K562 (cell line): ENCODE data around the gene TARBP2. TPM values are rescaled to one million over a fixed set of nuclear protein-coding genes. Genes with fewer than 3 reads are reported as not detected.

Source experiments
- CTBP1 ChIP-seq: fragments of 450-650 bp; IDR thresholded peaks from 2 replicates; pipeline ENCODE4 v1.6.1; 2016; ENCODE audit warnings: borderline replicate concordance
- EP400 ChIP-seq: fragments of 450-650 bp; IDR thresholded peaks from 2 replicates; pipeline ENCODE4 v1.6.1; 2017; ENCODE audit warnings: antibody characterized with exemption, mild to moderate bottlenecking, moderate library complexity
- FOXP1 ChIP-seq: sonication (generic); formaldehyde crosslinking; IDR thresholded peaks from 2 replicates; pipeline ENCODE4 v1.8.0; 2022; ENCODE audit warnings: mild to moderate bottlenecking, missing genetic modification reagents
- GABPB1 ChIP-seq: sonication (generic); formaldehyde crosslinking; IDR thresholded peaks from 2 replicates; pipeline ENCODE4 v1.8.0; 2022; ENCODE audit warnings: mild to moderate bottlenecking, missing genetic modification reagents
- HDAC1 ChIP-seq, 2 experiments: fragments of 450-650 bp; IDR thresholded peaks; 2 replicates each; pipeline ENCODE4 v1.6.1; 2016 to 2017; ENCODE audit warnings: inconsistent platforms in 1 of 2, mild to moderate bottlenecking in 1 of 2, moderate library complexity in 1 of 2
- HDAC6 ChIP-seq: IDR thresholded peaks from 2 replicates; pipeline ENCODE4 v1.6.1; 2012; ENCODE audit warnings: low read depth, mild to moderate bottlenecking, control low read depth, inconsistent platforms, low read length, moderate library complexity
- MEIS2 ChIP-seq: fragments of 450-650 bp; IDR thresholded peaks from 2 replicates; pipeline ENCODE4 v1.6.1; 2014; ENCODE audit warnings: mild to moderate bottlenecking; ENCODE audit not compliant: partially characterized antibody
- MIER1 ChIP-seq: fragments of 450-650 bp; IDR thresholded peaks from 2 replicates; pipeline ENCODE4 v1.6.1; 2016; ENCODE audit warnings: antibody characterized with exemption, mild to moderate bottlenecking, low read depth
- NCOA2 ChIP-seq, 2 experiments: fragments of 450-650 bp; IDR thresholded peaks; 2 replicates each; pipeline ENCODE4 v1.6.1; 2018; ENCODE audit warnings: mild to moderate bottlenecking in 2 of 2, moderate library complexity in 1 of 2; ENCODE audit not compliant: partially characterized antibody in 2 of 2
- NR2C2 ChIP-seq, 2 experiments: fragments of 200-800 bp in 1 of 2; sonication (Bioruptor generic) in 1 of 2; sonication (generic) in 1 of 2; formaldehyde crosslinking in 1 of 2; IDR thresholded peaks; 2 replicates each; pipeline versions ENCODE4 v1.6.1 to v1.8.0; 2016 to 2022; ENCODE audit warnings: mild to moderate bottlenecking in 1 of 2, missing compliant biosample characterization in 1 of 2, missing genetic modification characterization in 1 of 2, missing genetic modification reagents in 1 of 2
- RBFOX2 ChIP-seq: fragments of 200-400 bp; formaldehyde crosslinking; IDR thresholded peaks from 2 replicates; pipeline ENCODE4 v1.6.1; 2017; ENCODE audit warnings: low read depth, mild to moderate bottlenecking, low read length, moderate library complexity
- RBM14 ChIP-seq: fragments of 200-400 bp; formaldehyde crosslinking; IDR thresholded peaks from 2 replicates; pipeline ENCODE4 v1.6.1; 2018; ENCODE audit warnings: low read depth, mild to moderate bottlenecking, low read length, moderate library complexity, borderline replicate concordance; ENCODE audit not compliant: insufficient read depth
- RBM22 ChIP-seq: fragments of 200-400 bp; formaldehyde crosslinking; IDR thresholded peaks from 2 replicates; pipeline ENCODE4 v1.6.1; 2018; ENCODE audit warnings: low read length, low read depth; ENCODE audit not compliant: poor library complexity, severe bottlenecking
- RFX1 ChIP-seq: fragments of 450-650 bp; IDR thresholded peaks from 2 replicates; pipeline ENCODE4 v1.6.1; 2016; ENCODE audit warnings: mild to moderate bottlenecking, moderate library complexity
- SPI1 ChIP-seq: IDR thresholded peaks from 2 replicates; pipeline ENCODE4 v1.6.1; 2011; ENCODE audit warnings: low read depth, low read length, control low read depth, borderline replicate concordance
- ZFX ChIP-seq: sonication (generic); formaldehyde crosslinking; IDR thresholded peaks from 2 replicates; pipeline ENCODE4 v1.8.0; 2022; ENCODE audit warnings: mild to moderate bottlenecking, missing genetic modification reagents, moderate library complexity
- ZNF592 ChIP-seq: fragments of 450-650 bp; IDR thresholded peaks from 2 replicates; pipeline ENCODE4 v1.6.1; 2017; ENCODE audit warnings: antibody characterized with exemption, mild to moderate bottlenecking
- polyA plus RNA-seq, 8 experiments: library from polyadenylated mRNA; depleted of rRNA in 4 of 8; stranded (reverse) in 5 of 8; unstranded in 3 of 8; fragments of >200 nt; fragmentation: Nextera tagmentation in 2 of 8; fragmentation: Illumina TruSeq in 1 of 8; extraction: Ambion mirVana in 2 of 8; extraction: Trizol in 1 of 8; gene quantifications; 2 replicates each; pipeline versions ENCODE4 v1.2.1 to v1.2.3, GENCODE V29; 2011 to 2014; ENCODE audit warnings: inconsistent platforms in 1 of 8, missing spikeins in 1 of 8
- total RNA-seq, 7 experiments: library from RNA; depleted of rRNA in 6 of 7; stranded (reverse); fragments of >200 nt in 6 of 7; fragmentation: Illumina TruSeq in 2 of 7; extraction: Trizol in 2 of 7; gene quantifications; 2 replicates each; pipeline versions ENCODE4 v1.2.1 to v1.2.3, GENCODE V29; 2011 to 2021; ENCODE audit warnings: low replicate concordance in 1 of 7
- TF ChIP-seq, protein P1 (sequence below): IDR thresholded peaks from 3 replicates; pipeline ENCODE4 v1.6.1; 2011; ENCODE audit warnings: borderline replicate concordance, mild to moderate bottlenecking; ENCODE audit not compliant: insufficient read length, insufficient read depth
- TF ChIP-seq, protein P2 (sequence below): fragments of 250-450 bp; sonication (Bioruptor Pico); IDR thresholded peaks from 2 replicates; pipeline ENCODE4 v1.9.0; 2021; ENCODE audit warnings: mild to moderate bottlenecking, inconsistent platforms

TARBP2 gene
- total and polyA plus RNA-seq, 9 of the 15 experiments (the other 6 are each of a cell fraction or from before 2014, with no cell fraction given), result 5.6 to 69.0 (median 44.6) TPM

GRCh38 chr12:53492830-53493609, 8.1 kb upstream of the TARBP2 start (continued):
- TF ChIP-seq RBM22 (no peak), FOXP1 (no peak), HDAC6 (no peak), RFX1 (peak; percentile 97), HDAC1 (IDR thresholded peaks at IDR 0.05) (peak in 1 of 2 experiments; percentile 47; a peak in 2 of 4 replicates), ZFX (peak; percentile 38; the same call in 1 of the 2 replicates), MEIS2 (no peak), MIER1 (0 out of 2 replicates have a peak, but pooled peaks have one; percentile 21), ZNF592 (no peak), EP400 (peak; percentile 37; the same call in 1 of the 2 replicates), RBFOX2 (peak; percentile 58), CTBP1 (peak; percentile 65; the same call in 1 of the 2 replicates), GABPB1 (CRISPR knock-in tag) (0 out of 2 replicates have a peak, but pooled peaks have one; percentile 14), NCOA2 (IDR thresholded peaks at IDR 0.05; ENCODE audit: partially characterized antibody in 2 of 2) (no peak), NR2C2 (CRISPR knock-in tag; IDR thresholded peaks at IDR 0.05) (no peak), NR2C2 (tag; IDR thresholded peaks at IDR 0.05) (peak; percentile 48), SPI1 (no peak), RBM14 (no peak)
- TF ChIP-seq, protein P1, sequence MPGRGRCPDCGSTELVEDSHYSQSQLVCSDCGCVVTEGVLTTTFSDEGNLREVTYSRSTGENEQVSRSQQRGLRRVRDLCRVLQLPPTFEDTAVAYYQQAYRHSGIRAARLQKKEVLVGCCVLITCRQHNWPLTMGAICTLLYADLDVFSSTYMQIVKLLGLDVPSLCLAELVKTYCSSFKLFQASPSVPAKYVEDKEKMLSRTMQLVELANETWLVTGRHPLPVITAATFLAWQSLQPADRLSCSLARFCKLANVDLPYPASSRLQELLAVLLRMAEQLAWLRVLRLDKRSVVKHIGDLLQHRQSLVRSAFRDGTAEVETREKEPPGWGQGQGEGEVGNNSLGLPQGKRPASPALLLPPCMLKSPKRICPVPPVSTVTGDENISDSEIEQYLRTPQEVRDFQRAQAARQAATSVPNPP, result no peak
- TF ChIP-seq, protein P2, sequence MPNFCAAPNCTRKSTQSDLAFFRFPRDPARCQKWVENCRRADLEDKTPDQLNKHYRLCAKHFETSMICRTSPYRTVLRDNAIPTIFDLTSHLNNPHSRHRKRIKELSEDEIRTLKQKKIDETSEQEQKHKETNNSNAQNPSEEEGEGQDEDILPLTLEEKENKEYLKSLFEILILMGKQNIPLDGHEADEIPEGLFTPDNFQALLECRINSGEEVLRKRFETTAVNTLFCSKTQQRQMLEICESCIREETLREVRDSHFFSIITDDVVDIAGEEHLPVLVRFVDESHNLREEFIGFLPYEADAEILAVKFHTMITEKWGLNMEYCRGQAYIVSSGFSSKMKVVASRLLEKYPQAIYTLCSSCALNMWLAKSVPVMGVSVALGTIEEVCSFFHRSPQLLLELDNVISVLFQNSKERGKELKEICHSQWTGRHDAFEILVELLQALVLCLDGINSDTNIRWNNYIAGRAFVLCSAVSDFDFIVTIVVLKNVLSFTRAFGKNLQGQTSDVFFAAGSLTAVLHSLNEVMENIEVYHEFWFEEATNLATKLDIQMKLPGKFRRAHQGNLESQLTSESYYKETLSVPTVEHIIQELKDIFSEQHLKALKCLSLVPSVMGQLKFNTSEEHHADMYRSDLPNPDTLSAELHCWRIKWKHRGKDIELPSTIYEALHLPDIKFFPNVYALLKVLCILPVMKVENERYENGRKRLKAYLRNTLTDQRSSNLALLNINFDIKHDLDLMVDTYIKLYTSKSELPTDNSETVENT (CRISPR knock-in tag), result no peak
